ENCODE measurements around the gene NDUFB4.
"Not testable (repeated sequence)": the region's sequence is repeated elsewhere in the genome, so short reads cannot be mapped to it uniquely, and the experiment has no call there.

The NDUFB4 gene

DNA sequence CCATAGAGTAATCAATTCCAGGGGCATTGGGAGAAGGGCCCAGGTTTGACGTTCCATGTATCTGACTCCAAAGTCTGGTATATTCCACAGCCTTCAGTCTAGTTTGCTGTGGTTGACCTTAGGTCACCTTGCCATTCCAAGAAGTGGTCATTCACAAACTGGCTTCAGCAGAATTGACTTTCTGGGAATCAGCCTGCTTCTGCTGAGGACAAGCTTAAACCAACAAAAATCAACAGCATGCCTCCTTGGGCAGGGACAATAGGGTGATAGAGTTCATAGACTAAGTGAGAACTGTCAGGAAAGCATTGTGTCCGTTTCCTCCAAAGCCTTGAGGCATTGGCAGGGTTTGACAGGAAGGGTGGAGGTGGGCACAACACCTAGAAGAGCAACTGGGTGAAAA is 24.1 kb upstream of the NDUFB4 start:
- DNase-seq: no peak

DNA sequence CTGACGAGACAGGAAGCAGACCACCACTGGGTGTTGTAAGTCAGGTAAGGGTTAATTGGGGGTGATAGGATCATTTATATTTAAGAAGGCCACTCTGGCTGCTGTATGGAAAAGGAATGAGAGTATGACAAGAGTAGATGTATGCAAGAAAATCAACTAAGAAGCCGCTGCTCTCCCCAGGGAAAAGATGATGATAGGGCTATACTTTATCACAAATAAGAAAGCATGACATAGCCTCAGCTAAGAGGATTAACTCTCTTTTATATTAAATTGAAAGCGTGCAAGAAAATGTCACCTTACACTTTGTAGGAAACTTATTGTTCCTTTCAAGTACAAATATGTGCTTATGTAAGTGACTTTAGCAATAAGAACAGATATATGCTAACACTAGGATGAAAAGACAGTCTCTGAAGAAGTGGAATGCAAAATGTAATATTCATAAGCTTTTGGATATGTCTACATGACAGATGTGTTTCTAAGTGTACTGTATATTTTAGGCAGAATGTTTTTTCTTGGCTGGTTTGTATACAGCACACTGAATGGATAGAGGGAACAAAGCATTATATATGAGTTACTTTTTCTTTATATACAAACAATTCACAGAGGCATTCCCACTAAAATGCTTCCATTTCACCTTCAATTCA is 8.7 kb upstream of the NDUFB4 start:
- DNase-seq: no peak

DNA sequence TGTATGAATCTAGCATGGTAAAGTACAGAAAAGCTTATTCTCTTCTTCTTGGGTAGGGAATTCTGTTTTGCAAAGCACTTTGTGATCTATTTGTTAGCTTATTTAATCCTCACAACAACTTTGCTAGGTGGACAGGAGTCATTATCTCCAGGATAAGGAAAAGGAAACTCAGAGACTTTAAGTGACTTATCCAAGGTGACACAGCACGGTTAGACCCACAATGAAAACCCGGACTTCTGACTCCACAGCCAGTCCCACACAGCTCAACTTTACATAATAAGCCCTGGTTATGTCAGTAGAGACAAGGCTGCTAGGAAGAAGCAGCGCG is 384 bp upstream of the NDUFB4 start:
- DNase-seq: no peak

DNA sequence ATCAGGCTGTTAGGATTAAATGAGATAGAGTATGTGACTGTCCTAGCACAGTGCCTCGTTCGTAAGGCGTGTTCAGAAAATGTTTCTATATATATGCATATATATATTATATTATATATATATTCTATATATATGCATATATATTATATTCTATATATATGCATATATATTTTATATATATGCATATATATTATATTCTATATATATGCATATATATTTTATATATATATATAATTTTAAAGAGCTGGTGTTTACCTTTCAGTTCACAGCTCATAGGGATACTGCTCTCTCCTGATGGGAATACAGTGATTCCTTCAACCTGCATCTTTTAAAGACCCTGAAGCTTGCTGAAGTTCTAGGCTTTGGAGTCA is 702 bp downstream of the NDUFB4 start:
- DNase-seq: no peak

DNA sequence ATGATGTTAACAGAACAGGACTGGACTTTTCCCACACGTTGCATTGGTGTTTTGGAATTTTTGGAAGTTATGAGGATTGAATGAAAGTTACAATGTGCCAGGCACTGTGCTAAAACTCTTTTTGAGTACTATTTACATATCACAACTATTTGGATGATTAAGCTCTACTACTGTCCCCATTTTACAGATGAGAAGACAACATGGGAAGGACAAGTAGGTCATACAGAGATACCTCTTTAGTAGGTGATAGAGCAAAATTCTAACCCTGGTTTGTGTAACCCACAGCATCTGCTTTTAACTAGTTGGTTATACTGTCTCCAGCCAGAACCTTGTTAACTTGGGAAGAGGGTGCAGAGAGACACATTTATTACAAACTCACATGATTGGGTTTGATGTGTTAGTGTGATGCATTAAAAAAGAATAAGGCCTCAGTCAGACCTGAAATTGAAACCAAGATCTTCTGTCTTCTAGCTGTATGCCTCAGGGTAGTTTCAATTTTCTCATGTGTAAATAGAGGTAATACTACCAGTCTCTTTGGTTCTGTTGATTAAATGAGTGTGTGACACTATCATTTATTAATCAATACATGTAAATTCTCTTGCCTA is 1.4 kb downstream of the NDUFB4 start:
- no peak for DNase-seq

DNA sequence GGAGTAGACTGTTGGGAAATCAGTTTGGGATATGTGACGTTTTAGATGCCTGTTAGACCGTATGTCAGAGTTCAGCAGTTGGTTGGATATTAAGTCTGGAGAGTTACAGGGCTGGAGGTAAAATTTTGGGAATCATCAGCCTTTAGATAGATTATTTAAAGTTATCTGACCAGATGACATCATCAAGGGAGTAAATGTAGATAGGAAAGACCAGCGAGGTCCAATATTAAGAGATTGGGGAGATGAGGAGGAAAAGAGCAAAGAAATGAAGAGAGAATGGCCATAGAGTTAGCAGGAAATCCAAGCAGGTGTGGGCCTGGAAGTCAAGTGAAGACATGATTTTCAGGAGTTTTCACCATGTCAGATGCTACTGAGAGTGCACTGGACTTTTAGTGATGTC is 3.1 kb downstream of the NDUFB4 start:
- DNase-seq: no peak

DNA sequence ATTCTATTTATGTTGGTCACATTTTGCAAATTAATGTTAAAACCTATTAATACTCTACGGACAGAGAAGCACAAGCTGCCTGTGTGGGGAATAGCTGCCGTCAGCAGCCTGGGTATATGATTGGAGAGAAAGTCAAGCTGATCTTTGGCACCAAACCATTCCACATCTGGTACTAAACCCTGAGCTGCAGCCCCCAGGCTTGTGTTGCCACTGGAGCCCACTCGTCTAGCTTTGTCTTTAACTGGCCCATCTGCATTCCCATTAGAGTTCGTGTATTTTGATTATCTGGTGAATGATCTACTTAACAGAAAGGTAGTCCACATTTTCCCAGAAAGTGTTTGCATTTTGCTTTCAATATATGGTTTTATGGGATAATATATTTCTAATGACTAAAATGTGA is 5.4 kb downstream of the NDUFB4 start:
- DNase-seq: no peak

DNA sequence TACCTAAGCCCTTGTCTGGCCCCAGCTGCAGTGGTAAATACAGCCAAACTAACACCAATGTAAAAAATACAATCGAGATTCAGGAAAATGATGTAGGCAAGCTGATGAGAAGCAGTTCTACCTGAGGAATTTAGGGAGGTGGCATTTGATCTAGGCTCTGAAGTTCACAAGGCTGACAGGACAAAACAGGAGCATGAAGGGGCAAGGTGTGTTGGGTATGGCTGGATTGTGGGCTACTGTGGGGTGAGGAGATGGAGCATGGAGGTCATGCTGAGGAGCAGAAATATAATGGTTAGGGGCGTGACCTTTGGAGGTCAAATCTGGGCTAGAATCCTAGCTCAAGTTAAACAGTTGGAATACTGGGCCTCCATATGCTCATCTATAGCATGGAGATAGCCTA is 6.5 kb downstream of the NDUFB4 start:
- no peak for DNase-seq

DNA sequence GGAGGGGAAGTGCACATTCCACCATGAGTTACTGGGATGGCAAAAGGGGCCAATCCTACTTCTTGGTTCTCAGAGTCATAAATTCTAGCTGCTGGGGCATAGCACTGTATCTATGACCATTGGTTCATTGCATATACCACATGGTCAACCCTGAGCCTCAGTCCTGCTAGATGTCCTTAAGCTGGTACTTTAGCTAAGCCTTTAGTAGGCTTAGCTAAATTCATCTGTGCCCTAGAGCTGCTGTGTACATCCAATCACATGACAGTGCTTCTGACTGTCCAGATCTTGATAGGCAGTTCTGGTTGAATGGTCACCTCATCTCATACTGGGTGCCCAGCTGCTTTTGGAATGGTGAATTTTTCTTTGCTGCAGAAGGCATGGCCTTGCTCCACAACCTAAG is 8.2 kb downstream of the NDUFB4 start:
- DNase-seq: no peak

DNA sequence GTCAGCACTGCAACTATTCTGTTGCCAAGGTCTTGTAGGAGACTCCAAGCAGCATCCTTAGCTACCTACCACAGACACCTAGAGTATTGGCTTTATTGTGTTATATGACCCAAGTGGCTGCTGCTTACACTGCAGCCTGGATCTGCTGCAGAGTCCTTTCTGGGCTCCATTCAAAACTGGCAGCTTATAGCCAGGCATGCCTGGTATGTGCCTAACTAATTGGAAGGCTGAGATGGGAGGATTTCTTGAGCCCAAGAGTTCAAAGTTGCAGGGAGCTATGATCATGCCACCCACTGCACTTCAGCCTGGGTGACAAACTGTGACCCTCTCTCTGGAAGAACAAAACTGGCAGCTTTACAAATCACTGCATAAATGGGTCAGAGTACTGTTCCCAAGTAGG is 8.6 kb downstream of the NDUFB4 start:
- no peak for DNase-seq

DNA sequence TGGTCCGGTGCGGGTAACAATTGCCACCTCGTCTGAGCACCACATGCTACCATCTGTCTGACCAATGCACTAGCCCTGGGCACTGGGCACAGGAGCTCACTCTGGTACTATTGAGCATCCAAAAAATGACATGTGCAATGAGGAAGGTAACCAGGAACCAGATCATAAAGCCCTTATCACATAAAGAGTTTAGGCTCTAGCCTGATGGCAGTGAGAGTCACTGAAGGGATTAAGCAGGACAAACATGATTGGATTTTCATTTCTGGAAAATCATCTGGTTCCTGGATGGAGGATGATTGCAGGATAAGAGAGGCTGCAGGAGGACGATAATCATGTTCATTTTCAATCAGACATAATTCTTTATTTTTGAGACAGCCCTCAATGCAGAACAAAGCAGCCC is 12.4 kb downstream of the NDUFB4 start:
- no peak for DNase-seq

DNA sequence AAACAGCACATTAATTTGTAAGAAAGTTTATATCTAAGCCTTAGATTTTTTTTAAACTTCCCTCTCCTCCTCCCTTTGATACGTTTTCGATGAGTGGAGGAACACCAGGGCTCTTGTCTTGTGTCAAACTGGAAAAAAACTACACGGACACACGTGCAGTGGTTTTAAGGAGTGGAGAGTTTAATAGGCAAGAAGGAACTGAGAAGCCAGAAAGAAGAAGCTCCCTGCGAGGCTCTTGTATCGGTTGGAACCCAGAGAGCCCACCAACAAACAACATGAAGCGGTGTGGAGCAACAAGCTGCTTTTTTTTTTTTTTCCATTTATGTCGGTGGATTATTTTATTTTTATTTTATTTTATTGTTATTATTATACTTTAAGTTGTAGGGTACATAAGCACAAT is 18.6 kb downstream of the NDUFB4 start:
- no peak for DNase-seq

DNA sequence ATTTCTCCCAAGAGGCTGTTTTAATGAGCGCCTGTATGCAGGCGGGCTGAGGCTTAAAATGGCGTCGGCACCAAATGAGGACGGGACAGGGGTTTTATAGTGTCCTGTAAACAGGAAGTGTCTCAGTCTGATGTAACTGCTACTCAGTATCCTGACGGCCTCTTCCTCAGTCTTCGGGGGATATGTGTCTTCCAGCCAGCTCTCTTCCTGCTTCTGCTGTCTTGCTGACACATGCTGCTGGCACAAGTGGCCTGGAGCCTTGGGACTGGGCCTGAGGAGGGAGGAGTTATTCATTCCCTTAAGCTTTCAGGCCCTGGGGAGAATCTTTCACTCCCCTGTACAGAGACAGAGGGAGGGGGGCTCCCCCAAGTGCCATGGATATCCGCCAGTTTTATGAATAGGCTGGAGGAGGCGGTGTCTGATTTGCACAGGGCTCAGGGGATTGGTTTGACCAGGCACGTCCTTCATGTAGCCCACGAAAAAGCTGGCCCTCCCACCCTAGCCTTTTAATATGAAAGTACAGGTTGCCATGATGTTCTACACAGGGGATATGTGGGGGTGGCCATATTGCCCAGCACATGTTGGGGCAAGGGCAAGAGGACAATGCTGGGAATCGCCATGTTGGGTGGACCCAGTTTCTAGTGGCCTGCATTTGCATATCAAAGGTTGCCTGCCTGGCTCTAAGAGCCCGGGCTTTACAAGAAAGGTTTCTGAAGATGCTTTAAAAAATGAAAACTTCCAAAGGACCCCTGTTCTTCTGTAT is 19.9 kb downstream of the NDUFB4 start:
- DNase-seq: no peak

DNA sequence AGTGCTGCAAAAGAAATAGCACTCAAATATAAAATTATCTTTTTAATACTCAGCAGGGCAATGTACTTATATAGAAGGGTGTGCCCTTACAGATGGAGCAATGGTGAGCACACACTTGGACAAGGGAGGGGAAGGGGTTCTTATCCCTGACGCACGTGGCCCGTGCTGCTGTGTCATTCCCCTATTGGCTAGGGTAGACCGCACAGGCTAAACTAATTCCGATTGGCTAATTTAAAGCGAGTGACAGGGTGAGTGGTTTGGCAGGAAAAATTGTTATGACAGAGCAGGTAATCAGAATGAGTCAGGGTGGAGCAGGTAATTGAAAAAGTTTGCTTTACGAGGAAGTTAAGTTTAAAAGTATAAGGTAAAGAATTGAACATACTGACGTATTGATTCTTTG is 20.6 kb downstream of the NDUFB4 start:
- not testable (repeated sequence) for DNase-seq

DNA sequence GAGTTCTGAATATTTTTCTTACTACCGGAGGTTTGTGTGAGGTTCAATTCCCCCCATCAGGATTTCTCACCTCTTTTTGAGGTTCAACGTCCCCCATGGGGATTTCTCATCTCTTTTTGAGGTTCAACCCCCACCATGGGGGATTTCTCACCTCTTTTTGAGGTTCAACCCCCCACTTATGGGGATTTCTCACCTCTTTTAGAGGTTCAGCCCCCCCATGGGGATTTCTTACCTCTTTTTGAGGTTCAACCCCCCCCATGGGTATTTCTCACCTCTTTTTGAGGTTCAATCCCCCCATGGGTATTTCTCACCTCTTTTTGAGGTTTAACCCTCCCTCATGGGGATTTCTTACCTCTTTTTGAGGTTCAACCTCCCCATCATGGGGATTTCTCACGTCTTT is 26.3 kb downstream of the NDUFB4 start:
- DNase-seq: no peak

DNA sequence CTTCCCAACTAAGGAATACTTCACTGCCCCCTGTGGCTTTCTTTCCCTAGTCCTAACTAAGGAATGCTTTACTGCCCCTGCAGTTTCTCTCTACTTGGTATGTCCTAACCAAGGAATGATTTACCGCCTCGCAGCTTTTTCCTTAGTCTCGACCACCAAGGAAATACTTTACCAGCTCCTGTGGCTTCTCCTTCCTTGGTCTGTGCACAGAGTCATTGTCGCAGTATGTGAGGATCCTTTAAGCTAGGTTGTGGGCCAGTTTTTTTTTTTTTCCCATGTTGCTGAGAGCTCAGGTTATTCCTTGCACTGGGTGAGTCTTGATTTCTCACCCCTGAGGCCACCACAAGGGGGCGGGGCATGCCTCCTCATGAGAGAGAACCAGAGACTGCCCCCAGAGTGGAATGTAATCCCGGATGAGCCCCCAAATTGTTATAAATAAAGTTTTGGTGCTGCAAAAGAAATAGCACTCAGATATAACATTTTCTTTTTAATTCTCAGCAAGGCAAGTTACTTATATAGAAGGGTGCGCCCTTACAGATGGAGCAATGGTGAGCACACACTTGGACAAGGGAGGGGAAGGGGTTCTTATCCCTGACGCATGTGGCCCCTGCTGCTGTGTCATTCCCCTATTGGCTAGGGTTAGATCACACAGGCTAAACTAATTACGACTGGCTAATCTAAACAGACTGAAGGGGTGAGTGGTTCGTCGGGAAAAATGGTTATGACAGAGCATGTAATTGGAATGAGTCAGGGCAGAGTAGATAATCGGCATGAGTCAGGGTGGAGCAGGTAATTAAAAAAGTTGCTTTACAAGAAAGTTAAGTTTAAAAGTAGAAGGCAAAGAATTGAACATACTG is 27.0 kb downstream of the NDUFB4 start:
- DNase-seq: no peak

DNA sequence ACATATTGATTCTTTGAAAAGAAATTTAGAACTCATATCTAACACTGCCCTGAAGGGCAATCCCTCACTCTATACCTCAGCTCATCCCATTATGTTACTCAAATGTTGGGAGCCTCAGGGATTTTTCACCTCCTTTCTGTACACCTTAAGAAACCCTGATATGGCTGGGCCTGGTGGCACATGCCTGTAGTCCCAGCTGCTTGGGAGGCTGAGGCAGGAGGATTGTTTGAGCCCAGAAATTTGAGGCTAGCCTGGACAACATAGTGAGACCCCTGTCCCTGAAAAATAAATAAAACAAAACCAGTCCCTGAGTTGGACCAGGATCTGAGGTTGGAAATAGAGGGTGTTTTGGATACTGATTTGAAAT is 27.6 kb downstream of the NDUFB4 start:
- no peak for DNase-seq

DNA sequence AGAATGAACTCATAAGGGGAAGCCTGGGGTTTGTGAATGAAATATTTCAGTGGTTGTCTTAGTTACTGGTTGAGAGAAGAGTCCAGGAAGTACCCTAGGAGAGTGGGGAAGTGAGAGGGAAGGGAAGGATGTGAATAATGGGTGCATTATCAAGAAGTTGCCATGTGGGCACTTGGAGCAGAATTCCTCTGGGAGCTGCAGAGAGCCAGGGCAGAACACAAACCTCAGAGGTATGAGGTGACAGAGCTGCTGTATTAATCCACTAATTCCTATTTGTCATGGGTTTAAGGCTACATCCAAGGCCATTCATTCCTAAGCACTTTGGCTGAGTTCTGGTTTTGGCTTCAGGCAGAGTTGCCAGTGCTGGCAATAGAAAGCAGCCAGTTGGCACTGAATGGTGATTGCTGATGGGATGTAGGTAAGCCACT is 29.0 kb downstream of the NDUFB4 start:
- DNase-seq: no peak

DNA sequence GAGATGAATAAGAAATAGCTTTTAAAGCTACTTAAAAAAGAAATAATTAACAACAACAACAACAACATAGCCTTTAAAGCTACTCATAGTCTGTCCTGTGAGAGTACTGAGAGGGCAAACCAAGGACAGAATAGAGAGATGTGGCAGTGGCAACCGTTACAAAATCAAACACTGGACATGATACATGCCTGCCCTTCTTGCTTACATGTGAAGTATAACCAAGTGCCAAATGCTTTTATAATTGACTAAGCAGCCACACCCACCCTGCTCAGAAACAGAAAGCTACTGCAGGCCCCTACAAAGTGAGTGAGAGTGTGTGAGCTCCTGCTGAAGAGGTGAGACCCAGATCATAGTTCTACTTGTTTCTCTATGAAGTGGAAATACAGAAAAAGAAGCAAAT is 38.4 kb downstream of the NDUFB4 start:
- no peak for DNase-seq

DNA sequence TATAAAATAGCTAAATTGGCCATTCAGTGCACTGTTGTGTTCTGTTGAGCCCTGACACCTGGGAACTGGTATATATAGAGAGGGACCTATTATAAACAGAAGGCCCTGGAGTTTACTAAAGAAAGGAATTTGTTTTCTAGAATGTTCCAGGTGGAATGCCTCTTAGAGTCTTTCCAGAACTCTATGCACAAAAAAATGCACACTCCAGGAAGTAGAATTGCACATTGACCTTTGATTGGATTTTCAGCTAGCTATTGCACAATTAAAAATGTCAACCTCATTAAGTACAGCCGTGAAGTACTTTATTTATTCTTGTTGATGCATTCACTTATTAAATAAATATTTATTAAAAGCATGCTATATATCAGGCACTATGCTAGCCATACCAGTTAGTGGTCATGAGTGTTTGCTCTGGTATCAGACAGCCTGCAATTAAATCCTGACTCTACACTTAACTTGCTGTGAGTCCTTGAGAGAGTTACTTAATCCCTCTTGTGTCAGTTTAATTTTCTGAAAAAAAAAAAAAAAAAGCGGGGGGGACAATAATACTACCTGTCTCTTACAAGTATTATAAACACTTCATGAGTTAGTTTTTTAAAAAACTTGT is 40.8 kb downstream of the NDUFB4 start:
- peak; percentile 1 for DNase-seq

DNA sequence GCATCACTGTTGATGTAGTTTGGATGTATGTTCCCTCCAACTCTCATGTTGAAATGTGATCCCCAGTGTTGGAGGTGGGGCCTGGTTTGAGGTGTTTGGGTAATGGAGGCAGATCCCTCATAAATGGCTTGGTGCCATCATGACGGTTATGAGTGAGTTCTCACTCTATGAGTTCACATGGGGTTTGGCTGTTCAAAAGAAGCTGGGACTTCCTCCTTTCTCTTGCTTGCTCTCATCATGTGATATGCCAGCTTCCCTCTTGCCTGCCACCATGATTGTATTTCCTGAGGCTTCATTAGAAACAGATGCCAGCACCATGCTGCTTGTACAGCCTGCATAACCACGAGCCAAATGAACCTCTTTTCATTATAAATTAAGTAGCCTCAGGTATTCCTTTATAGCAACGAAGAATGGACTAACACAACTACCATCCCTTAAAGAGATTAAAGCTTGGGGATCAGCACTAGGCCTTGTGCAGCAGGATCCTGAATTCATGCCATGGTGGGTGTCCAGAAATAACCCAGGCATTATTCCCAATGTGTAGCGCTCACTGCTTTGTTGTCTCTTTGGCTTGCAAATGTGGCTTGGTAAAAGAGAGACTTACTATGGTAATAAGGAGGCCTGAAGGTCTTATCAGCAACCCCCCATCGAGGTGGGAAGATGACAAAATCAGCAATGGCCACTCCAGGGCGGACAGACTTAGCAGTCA is 41.9 kb downstream of the NDUFB4 start:
- DNase-seq: no peak

DNA sequence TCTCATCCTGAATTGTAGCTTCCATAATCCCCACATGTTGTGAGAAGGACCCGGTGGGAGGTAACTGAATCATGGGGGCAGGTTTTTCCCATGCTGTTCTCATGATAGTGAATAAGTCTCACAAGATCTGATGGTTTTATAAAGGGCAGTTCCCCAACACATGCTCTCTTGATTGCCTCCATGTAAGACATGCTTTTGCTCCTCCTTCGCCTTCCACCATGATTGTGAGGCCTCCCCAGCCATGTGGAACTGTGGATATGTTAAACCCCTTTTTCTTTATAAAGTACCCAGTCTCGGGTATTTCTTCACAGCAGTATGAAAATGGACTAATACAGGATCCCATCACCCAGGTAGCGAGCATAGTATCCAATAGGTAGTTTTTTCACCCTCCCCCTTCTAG is 42.7 kb downstream of the NDUFB4 start:
- not testable (repeated sequence) for DNase-seq

DNA sequence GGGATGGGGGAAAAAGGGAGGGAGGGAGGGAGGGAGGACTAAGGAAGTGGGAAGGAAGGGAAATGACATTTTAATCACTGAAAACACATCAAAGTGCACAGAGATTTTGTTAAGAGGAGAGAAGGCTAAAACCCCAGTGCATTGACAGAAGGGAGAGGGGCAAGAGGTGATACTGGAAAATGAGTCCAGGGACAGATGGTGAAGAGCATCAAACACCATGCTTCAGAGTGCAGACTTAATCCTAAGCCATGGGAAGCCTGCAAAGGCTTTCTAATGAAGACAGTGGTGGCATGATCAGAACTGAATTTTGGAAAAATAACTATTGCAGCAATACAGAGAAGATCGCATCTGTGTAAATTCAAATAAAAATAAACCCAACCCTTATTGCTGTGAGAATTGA is 44.1 kb downstream of the NDUFB4 start:
- DNase-seq: no peak
